ENCODE results near the gene ANKK1. TPM values are rescaled to one million over a fixed set of nuclear protein-coding genes. Genes with fewer than 3 reads are reported as not detected.

The ANKK1 gene
- total RNA-seq, 2 experiments from 2014 or later = 0.07 to 0.15 TPM

GRCh38 chr11:113404859-113405430, 17.4 kb downstream of the ANKK1 start:
- Mint-ChIP-seq H3K27ac (no peak overlapping the region), H3K27me3 (peaks cover 2% of the 10 kb centered on the region), H3K9me3 (no peaks in the 10 kb centered on the region), H3K36me3 (no peaks in the 10 kb centered on the region), H3K4me1 (ENCODE audit: low read depth) (no peaks in the 10 kb centered on the region), H3K4me3 (no peak overlapping the region)
- CTCF ChIA-PET = no interaction called here
- POLR2A ChIA-PET = no interaction called here
- no peak for DNase-seq
- intact Hi-C loops (cut with micrococcal nuclease) = no loop called here

- intact Hi-C loops (cut with micrococcal nuclease) = no loop called here
- DNase-seq = no peak
- Mint-ChIP-seq H3K4me3 (no peak overlapping the region), H3K4me1 (ENCODE audit: low read depth) (no peaks in the 10 kb centered on the region), H3K27ac (no peak overlapping the region), H3K27me3 (peaks cover 4% of the 10 kb centered on the region), H3K9me3 (no peaks in the 10 kb centered on the region), H3K36me3 (no peaks in the 10 kb centered on the region)
- CTCF ChIA-PET = interaction anchor here (0.7 kb wide), 1 partner anchor 88 kb away, joined by 3 read pairs; no protein-coding TSS in a partner anchor
- POLR2A ChIA-PET = no interaction called here
Measured at GRCh38 chr11:113405724-113406478, 18.3 kb downstream of the ANKK1 start.

- Mint-ChIP-seq H3K9me3 (no peaks in the 10 kb centered on the region), H3K27ac (no peak overlapping the region), H3K36me3 (no peaks in the 10 kb centered on the region), H3K4me3 (no peak overlapping the region), H3K4me1 (ENCODE audit: low read depth) (no peaks in the 10 kb centered on the region), H3K27me3 (peaks cover 4% of the 10 kb centered on the region)
- CTCF ChIA-PET = no interaction called here
- POLR2A ChIA-PET = no interaction called here
- intact Hi-C loops (cut with micrococcal nuclease) = no loop called here
- DNase-seq = no peak
Measured at GRCh38 chr11:113407163-113407562, 19.6 kb downstream of the ANKK1 start.

GRCh38 chr11:113408206-113408605, 20.6 kb downstream of the ANKK1 start:
- no peak overlapping the region for H3K4me3 Mint-ChIP-seq
- H3K9me3 Mint-ChIP-seq = no peaks in the 10 kb centered on the region
- H3K4me1 Mint-ChIP-seq (ENCODE audit: low read depth) = no peaks in the 10 kb centered on the region
- H3K27ac Mint-ChIP-seq = no peak overlapping the region
- peaks cover 4% of the 10 kb centered on the region for H3K27me3 Mint-ChIP-seq
- CTCF ChIA-PET = no interaction called here
- H3K36me3 Mint-ChIP-seq = no peaks in the 10 kb centered on the region
- intact Hi-C loops (cut with micrococcal nuclease) = no loop called here
- POLR2A ChIA-PET = no interaction called here
- DNase-seq = no peak

GRCh38 chr11:113408887-113409286, 21.3 kb downstream of the ANKK1 start:
- ChIA-PET POLR2A (no interaction called here), CTCF (no interaction called here)
- Mint-ChIP-seq H3K27ac (no peak overlapping the region), H3K36me3 (no peaks in the 10 kb centered on the region), H3K9me3 (no peaks in the 10 kb centered on the region), H3K27me3 (peaks cover 4% of the 10 kb centered on the region), H3K4me1 (ENCODE audit: low read depth) (no peaks in the 10 kb centered on the region), H3K4me3 (no peak overlapping the region)
- DNase-seq = no peak
- intact Hi-C loops (cut with micrococcal nuclease) = no loop called here

GRCh38 chr11:113409526-113409925, 21.9 kb downstream of the ANKK1 start:
- Mint-ChIP-seq H3K36me3 (no peaks in the 10 kb centered on the region), H3K27me3 (peaks cover 7% of the 10 kb centered on the region), H3K4me3 (no peak overlapping the region), H3K27ac (no peak overlapping the region), H3K4me1 (ENCODE audit: low read depth) (no peaks in the 10 kb centered on the region), H3K9me3 (no peaks in the 10 kb centered on the region)
- POLR2A ChIA-PET = no interaction called here
- no peak for DNase-seq
- intact Hi-C loops (cut with micrococcal nuclease) = no loop called here
- CTCF ChIA-PET = no interaction called here

GRCh38 chr11:113410414-113411135, 23.0 kb downstream of the ANKK1 start:
- ChIA-PET POLR2A (no interaction called here), CTCF (no interaction called here)
- Mint-ChIP-seq H3K4me1 (ENCODE audit: low read depth) (no peaks in the 10 kb centered on the region), H3K27me3 (peaks cover 7% of the 10 kb centered on the region), H3K4me3 (no peak overlapping the region), H3K27ac (no peak overlapping the region), H3K36me3 (no peaks in the 10 kb centered on the region), H3K9me3 (no peaks in the 10 kb centered on the region)
- DNase-seq = no peak
- intact Hi-C loops (cut with micrococcal nuclease) = no loop called here

GRCh38 chr11:113411536-113411935, 24.0 kb downstream of the ANKK1 start:
- Mint-ChIP-seq H3K27me3 (peaks cover 7% of the 10 kb centered on the region), H3K4me1 (ENCODE audit: low read depth) (no peaks in the 10 kb centered on the region), H3K4me3 (no peak overlapping the region), H3K36me3 (no peaks in the 10 kb centered on the region), H3K27ac (no peak overlapping the region), H3K9me3 (no peaks in the 10 kb centered on the region)
- DNase-seq = no peak
- CTCF ChIA-PET = no interaction called here
- POLR2A ChIA-PET = no interaction called here
- intact Hi-C loops (cut with micrococcal nuclease) = no loop called here

GRCh38 chr11:113412675-113413074, 25.1 kb downstream of the ANKK1 start:
- no peaks in the 10 kb centered on the region for H3K9me3 Mint-ChIP-seq
- H3K27me3 Mint-ChIP-seq = peaks cover 7% of the 10 kb centered on the region
- no peaks in the 10 kb centered on the region for H3K4me1 Mint-ChIP-seq (ENCODE audit: low read depth)
- H3K27ac Mint-ChIP-seq = no peak overlapping the region
- no peak for DNase-seq
- ChIA-PET POLR2A (no interaction called here), CTCF (no interaction called here)
- no peak overlapping the region for H3K4me3 Mint-ChIP-seq
- H3K36me3 Mint-ChIP-seq = no peaks in the 10 kb centered on the region
- intact Hi-C loops (cut with micrococcal nuclease) = no loop called here

GRCh38 chr11:113415343-113415742, 27.8 kb downstream of the ANKK1 start:
- H3K9me3 Mint-ChIP-seq = no peaks in the 10 kb centered on the region
- ChIA-PET CTCF (no interaction called here), POLR2A (no interaction called here)
- DNase-seq = no peak
- no peaks in the 10 kb centered on the region for H3K4me1 Mint-ChIP-seq (ENCODE audit: low read depth)
- no peaks in the 10 kb centered on the region for H3K36me3 Mint-ChIP-seq
- peaks cover 5% of the 10 kb centered on the region for H3K27me3 Mint-ChIP-seq
- intact Hi-C loops (cut with micrococcal nuclease) = no loop called here
- H3K27ac Mint-ChIP-seq = no peak overlapping the region
- no peak overlapping the region for H3K4me3 Mint-ChIP-seq

GRCh38 chr11:113417428-113417827, 29.8 kb downstream of the ANKK1 start:
- H3K27me3 Mint-ChIP-seq = peaks cover 5% of the 10 kb centered on the region
- H3K36me3 Mint-ChIP-seq = no peaks in the 10 kb centered on the region
- ChIA-PET CTCF (interaction anchor here (0.7 kb wide), 1 partner anchor 99 kb away, joined by 3 read pairs; no protein-coding TSS in a partner anchor), POLR2A (no interaction called here)
- H3K4me3 Mint-ChIP-seq = no peak overlapping the region
- no peaks in the 10 kb centered on the region for H3K9me3 Mint-ChIP-seq
- DNase-seq = no peak
- no peak overlapping the region for H3K27ac Mint-ChIP-seq
- H3K4me1 Mint-ChIP-seq (ENCODE audit: low read depth) = no peaks in the 10 kb centered on the region
- intact Hi-C loops (cut with micrococcal nuclease) = no loop called here

- intact Hi-C loops (cut with micrococcal nuclease) = no loop called here
- Mint-ChIP-seq H3K9me3 (no peaks in the 10 kb centered on the region), H3K4me3 (no peak overlapping the region), H3K27ac (no peak overlapping the region), H3K4me1 (ENCODE audit: low read depth) (no peaks in the 10 kb centered on the region), H3K36me3 (no peaks in the 10 kb centered on the region), H3K27me3 (peaks cover 2% of the 10 kb centered on the region)
- POLR2A ChIA-PET = no interaction called here
- CTCF ChIA-PET = no interaction called here
- no peak for DNase-seq
Measured at GRCh38 chr11:113419454-113420003, 31.9 kb downstream of the ANKK1 start.

All from activated CD4-positive, alpha-beta memory T cell treated with anti-CD3 and anti-CD28 coated beads for 36 hours (primary cell).